Measurements from ENCODE around the gene EGFL6.

GRCh38 chrX:13533726-13534125 is 35.7 kb upstream of the EGFL6 start:
- TF ChIP-seq YY1 (IDR thresholded peaks at IDR 0.05; ENCODE audit: insufficient read depth, insufficient replicate concordance, low read depth, low read length) (no peak), GTF3A (CRISPR knock-in tag; conservative IDR thresholded peaks at IDR 0.05) (no peak), CTCF (CRISPR knock-in tag; IDR thresholded peaks at IDR 0.05) (no peak), ZNF224 (CRISPR knock-in tag; IDR thresholded peaks at IDR 0.05) (no peak), ZNF782 (CRISPR knock-in tag; IDR thresholded peaks at IDR 0.05; ENCODE audit: borderline replicate concordance) (no peak), TCF12 (IDR thresholded peaks at IDR 0.05) (no peak), TCF12 (CRISPR knock-in tag; IDR thresholded peaks at IDR 0.05) (no peak), EP300 (IDR thresholded peaks at IDR 0.05; ENCODE audit: low read depth in 2 of 2, low read length in 2 of 2) (no peak), EP300 (CRISPR knock-in tag; IDR thresholded peaks at IDR 0.05; ENCODE audit: borderline replicate concordance) (no peak), GATA4 (IDR thresholded peaks at IDR 0.05; ENCODE audit: borderline replicate concordance, low read depth) (no peak), HDAC2 (CRISPR knock-in tag; IDR thresholded peaks at IDR 0.05) (no peak)
